HepG2 (cell line): Measurements from ENCODE around the gene GAL3ST3. TPM values are rescaled to one million over a fixed set of nuclear protein-coding genes. Genes with fewer than 3 reads are reported as not detected.
A peak's percentile ranks its signal among the peaks of the same experiment; 100 is the strongest.

Source experiments
- KAT7 ChIP-seq: IDR thresholded peaks from 2 replicates; pipeline ENCODE4 v1.6.1; 2018; ENCODE audit warnings: borderline replicate concordance, missing compliant biosample characterization
- KDM5B ChIP-seq: sonication (generic); formaldehyde crosslinking; IDR thresholded peaks from 2 replicates; pipeline ENCODE4 v1.4.0; 2020; ENCODE audit warnings: missing genetic modification reagents, mild to moderate bottlenecking, borderline replicate concordance
- MED13 ChIP-seq: sonication (generic); formaldehyde crosslinking; IDR thresholded peaks from 2 replicates; pipeline ENCODE4 v1.5.0; 2020; ENCODE audit warnings: missing genetic modification reagents
- NCOA2 ChIP-seq: sonication (generic); formaldehyde crosslinking; IDR thresholded peaks from 2 replicates; pipeline ENCODE4 v1.8.0; 2022; ENCODE audit warnings: inconsistent platforms
- POLR2G ChIP-seq: fragments of 200-400 bp; formaldehyde crosslinking; IDR thresholded peaks from 2 replicates; pipeline ENCODE4 v1.6.1; 2018; ENCODE audit warnings: mild to moderate bottlenecking, low read depth, low read length, moderate library complexity
- RCOR2 ChIP-seq: IDR thresholded peaks from 2 replicates; pipeline ENCODE4 v1.6.1; 2016; ENCODE audit warnings: missing biosample characterization, missing genetic modification reagents
- SOX5 ChIP-seq: IDR thresholded peaks from 2 replicates; pipeline ENCODE4 v1.6.1; 2016; ENCODE audit warnings: borderline replicate concordance
- U2AF1 ChIP-seq: fragments of 200-400 bp; formaldehyde crosslinking; optimal IDR thresholded peaks from 2 replicates; pipeline ENCODE3; 2017; ENCODE audit warnings: mild to moderate bottlenecking, low read depth, low read length
- ZNF124 ChIP-seq: sonication (generic); formaldehyde crosslinking; IDR thresholded peaks from 2 replicates; pipeline ENCODE4 v1.4.0; 2020; ENCODE audit warnings: missing genetic modification reagents
- ZNF430 ChIP-seq: sonication (generic); formaldehyde crosslinking; IDR thresholded peaks from 2 replicates; pipeline ENCODE4 v1.9.0; 2021; ENCODE audit warnings: mild to moderate bottlenecking, missing genetic modification reagents
- ZNF496 ChIP-seq: sonication (generic); formaldehyde crosslinking; IDR thresholded peaks from 2 replicates; pipeline ENCODE4 v1.8.1; 2023; ENCODE audit warnings: mild to moderate bottlenecking, moderate library complexity, missing genetic modification reagents; ENCODE audit not compliant: insufficient replicate concordance
- ZNF543 ChIP-seq: sonication (generic); formaldehyde crosslinking; IDR thresholded peaks from 2 replicates; pipeline ENCODE4 v1.4.0; 2020; ENCODE audit warnings: mild to moderate bottlenecking, missing genetic modification reagents
- ZNF552 ChIP-seq: sonication (generic); formaldehyde crosslinking; IDR thresholded peaks from 2 replicates; pipeline ENCODE4 v1.9.0; 2022; ENCODE audit warnings: missing genetic modification reagents, mild to moderate bottlenecking, borderline replicate concordance
- ZNF615 ChIP-seq: sonication (generic); formaldehyde crosslinking; IDR thresholded peaks from 2 replicates; pipeline ENCODE4 v1.5.0; 2020; ENCODE audit warnings: mild to moderate bottlenecking, missing genetic modification reagents, borderline replicate concordance
- ZNF792 ChIP-seq: IDR thresholded peaks from 2 replicates; pipeline ENCODE4 v1.6.1; 2016
- polyA plus RNA-seq, 8 experiments: library from polyadenylated mRNA; depleted of rRNA in 3 of 8; stranded (reverse) in 7 of 8; unstranded in 1 of 8; fragments of >200 nt; fragmentation: Illumina TruSeq in 4 of 8; extraction: Trizol in 4 of 8; gene quantifications; 2 replicates each; pipeline versions ENCODE4 v1.2.1 to v1.2.3, GENCODE V29; 2011 to 2016; ENCODE audit warnings: low read depth in 4 of 8, missing spikeins in 1 of 8, mixed read lengths in 1 of 8; ENCODE audit not compliant: insufficient read depth in 1 of 8
- total RNA-seq, 5 experiments: library from RNA; depleted of rRNA; stranded (reverse); fragments of >200 nt; fragmentation: Illumina TruSeq; extraction: Trizol; gene quantifications; 2 replicates each; pipeline ENCODE4 v1.2.3, GENCODE V29; 2016; ENCODE audit warnings: low read depth in 1 of 5
- TF ChIP-seq, protein P1 (sequence below): sonication (generic); formaldehyde crosslinking; IDR thresholded peaks from 2 replicates; pipeline ENCODE4 v1.4.0; 2020; ENCODE audit warnings: missing genetic modification reagents, mild to moderate bottlenecking, borderline replicate concordance
- TF ChIP-seq, protein P2 (sequence below), 2 experiments: sonication (generic) in 1 of 2; formaldehyde crosslinking in 1 of 2; IDR thresholded peaks; 2 replicates each; pipeline versions ENCODE4 v1.4.0 to v1.6.1; 2018 to 2020; ENCODE audit warnings: missing genetic modification reagents in 2 of 2, borderline replicate concordance in 1 of 2, low read depth in 1 of 2, mild to moderate bottlenecking in 1 of 2, missing biosample characterization in 1 of 2
- TF ChIP-seq, protein P3 (sequence below): sonication (generic); formaldehyde crosslinking; conservative IDR thresholded peaks from 2 replicates; pipeline ENCODE4 v1.8.1; 2023; ENCODE audit warnings: missing genetic modification reagents
- TF ChIP-seq, protein P4 (sequence below): sonication (generic); formaldehyde crosslinking; IDR thresholded peaks from 2 replicates; pipeline ENCODE4 v1.5.1; 2020; ENCODE audit warnings: mild to moderate bottlenecking, missing genetic modification reagents, moderate library complexity
- TF ChIP-seq, protein P5 (sequence below): sonication (generic); formaldehyde crosslinking; IDR thresholded peaks from 2 replicates; pipeline ENCODE4 v1.4.0; 2020; ENCODE audit warnings: missing genetic modification reagents
- TF ChIP-seq, protein P6 (sequence below): IDR thresholded peaks from 2 replicates; pipeline ENCODE4 v1.6.1; 2016

Gene GAL3ST3
- total and polyA plus RNA-seq, 2 of the 13 experiments (the other 11 are each of a cell fraction or from before 2014, with no cell fraction given), result not detected

DNA sequence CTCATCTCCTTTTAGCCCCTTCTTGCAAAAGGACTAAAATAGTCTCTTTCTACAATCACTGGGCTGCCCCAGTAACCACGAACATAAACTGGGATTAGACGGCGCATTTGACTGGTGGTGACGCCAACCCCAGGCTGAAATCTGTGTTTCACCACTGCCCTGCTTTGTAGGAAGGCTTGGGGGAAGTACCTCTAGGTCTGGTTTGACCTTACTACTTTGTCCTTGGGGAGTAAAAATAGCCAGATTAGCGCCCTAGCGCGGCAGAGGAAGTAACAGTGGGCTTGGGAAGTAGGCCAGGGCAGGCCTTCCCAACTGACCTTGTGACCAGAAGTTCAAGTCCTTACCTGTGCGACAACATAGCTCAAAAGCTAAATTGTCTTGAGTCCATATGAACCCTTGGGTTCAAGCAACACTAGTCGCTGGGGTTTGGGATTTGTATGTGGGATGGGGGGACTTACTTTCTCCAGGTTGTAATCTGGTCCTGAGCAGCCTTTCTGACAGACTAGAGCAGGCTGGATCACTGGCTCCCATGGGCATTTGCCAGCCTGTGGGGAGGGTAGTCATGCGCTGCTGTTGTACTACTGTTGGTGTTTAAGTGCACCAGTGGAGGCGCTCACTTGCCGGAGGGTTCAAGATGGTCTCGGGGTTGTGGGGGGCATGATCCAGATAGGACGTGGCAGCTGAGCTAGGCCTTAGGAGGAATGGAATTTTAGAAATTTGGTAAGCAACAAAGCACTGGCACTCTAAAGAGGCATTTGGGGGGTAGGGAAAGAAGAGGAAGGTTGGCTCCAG lies 20.2 kb upstream of the GAL3ST3 start (continued):
- TF ChIP-seq, protein P1, sequence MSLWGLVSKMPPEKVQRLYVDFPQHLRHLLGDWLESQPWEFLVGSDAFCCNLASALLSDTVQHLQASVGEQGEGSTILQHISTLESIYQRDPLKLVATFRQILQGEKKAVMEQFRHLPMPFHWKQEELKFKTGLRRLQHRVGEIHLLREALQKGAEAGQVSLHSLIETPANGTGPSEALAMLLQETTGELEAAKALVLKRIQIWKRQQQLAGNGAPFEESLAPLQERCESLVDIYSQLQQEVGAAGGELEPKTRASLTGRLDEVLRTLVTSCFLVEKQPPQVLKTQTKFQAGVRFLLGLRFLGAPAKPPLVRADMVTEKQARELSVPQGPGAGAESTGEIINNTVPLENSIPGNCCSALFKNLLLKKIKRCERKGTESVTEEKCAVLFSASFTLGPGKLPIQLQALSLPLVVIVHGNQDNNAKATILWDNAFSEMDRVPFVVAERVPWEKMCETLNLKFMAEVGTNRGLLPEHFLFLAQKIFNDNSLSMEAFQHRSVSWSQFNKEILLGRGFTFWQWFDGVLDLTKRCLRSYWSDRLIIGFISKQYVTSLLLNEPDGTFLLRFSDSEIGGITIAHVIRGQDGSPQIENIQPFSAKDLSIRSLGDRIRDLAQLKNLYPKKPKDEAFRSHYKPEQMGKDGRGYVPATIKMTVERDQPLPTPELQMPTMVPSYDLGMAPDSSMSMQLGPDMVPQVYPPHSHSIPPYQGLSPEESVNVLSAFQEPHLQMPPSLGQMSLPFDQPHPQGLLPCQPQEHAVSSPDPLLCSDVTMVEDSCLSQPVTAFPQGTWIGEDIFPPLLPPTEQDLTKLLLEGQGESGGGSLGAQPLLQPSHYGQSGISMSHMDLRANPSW (CRISPR knock-in tag), result no peak
- TF ChIP-seq SOX5 (CRISPR knock-in tag) (no peak), ZNF124 (no peak), ZNF615 (CRISPR knock-in tag) (no peak), NCOA2 (no peak), ZNF430 (CRISPR knock-in tag) (no peak), RCOR2 (no peak), KAT7 (CRISPR knock-in tag) (no peak), POLR2G (no peak; the same call in 1 of the 2 replicates), KDM5B (CRISPR knock-in tag) (peak; percentile 15; the same call in 1 of the 2 replicates), ZNF496 (no peak), ZNF792 (CRISPR knock-in tag) (no peak), ZNF552 (CRISPR knock-in tag) (no peak), ZNF543 (CRISPR knock-in tag) (no peak), U2AF1 (no peak), MED13 (CRISPR knock-in tag) (no peak)
- TF ChIP-seq, protein P2, sequence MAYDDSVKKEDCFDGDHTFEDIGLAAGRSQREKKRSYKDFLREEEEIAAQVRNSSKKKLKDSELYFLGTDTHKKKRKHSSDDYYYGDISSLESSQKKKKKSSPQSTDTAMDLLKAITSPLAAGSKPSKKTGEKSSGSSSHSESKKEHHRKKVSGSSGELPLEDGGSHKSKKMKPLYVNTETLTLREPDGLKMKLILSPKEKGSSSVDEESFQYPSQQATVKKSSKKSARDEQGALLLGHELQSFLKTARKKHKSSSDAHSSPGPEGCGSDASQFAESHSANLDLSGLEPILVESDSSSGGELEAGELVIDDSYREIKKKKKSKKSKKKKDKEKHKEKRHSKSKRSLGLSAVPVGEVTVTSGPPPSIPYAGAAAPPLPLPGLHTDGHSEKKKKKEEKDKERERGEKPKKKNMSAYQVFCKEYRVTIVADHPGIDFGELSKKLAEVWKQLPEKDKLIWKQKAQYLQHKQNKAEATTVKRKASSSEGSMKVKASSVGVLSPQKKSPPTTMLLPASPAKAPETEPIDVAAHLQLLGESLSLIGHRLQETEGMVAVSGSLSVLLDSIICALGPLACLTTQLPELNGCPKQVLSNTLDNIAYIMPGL (CRISPR knock-in tag; IDR thresholded peaks at IDR 0.05; ENCODE audit: borderline replicate concordance in 1 of 2, low read depth in 1 of 2), result no peak
- TF ChIP-seq, protein P3, sequence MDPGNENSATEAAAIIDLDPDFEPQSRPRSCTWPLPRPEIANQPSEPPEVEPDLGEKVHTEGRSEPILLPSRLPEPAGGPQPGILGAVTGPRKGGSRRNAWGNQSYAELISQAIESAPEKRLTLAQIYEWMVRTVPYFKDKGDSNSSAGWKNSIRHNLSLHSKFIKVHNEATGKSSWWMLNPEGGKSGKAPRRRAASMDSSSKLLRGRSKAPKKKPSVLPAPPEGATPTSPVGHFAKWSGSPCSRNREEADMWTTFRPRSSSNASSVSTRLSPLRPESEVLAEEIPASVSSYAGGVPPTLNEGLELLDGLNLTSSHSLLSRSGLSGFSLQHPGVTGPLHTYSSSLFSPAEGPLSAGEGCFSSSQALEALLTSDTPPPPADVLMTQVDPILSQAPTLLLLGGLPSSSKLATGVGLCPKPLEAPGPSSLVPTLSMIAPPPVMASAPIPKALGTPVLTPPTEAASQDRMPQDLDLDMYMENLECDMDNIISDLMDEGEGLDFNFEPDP (CRISPR knock-in tag), result 0 out of 2 replicates have a peak, but pooled peaks have one; percentile 19
- TF ChIP-seq, protein P4, sequence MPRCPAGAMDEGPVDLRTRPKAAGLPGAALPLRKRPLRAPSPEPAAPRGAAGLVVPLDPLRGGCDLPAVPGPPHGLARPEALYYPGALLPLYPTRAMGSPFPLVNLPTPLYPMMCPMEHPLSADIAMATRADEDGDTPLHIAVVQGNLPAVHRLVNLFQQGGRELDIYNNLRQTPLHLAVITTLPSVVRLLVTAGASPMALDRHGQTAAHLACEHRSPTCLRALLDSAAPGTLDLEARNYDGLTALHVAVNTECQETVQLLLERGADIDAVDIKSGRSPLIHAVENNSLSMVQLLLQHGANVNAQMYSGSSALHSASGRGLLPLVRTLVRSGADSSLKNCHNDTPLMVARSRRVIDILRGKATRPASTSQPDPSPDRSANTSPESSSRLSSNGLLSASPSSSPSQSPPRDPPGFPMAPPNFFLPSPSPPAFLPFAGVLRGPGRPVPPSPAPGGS (CRISPR knock-in tag), result no peak
- TF ChIP-seq, protein P5, sequence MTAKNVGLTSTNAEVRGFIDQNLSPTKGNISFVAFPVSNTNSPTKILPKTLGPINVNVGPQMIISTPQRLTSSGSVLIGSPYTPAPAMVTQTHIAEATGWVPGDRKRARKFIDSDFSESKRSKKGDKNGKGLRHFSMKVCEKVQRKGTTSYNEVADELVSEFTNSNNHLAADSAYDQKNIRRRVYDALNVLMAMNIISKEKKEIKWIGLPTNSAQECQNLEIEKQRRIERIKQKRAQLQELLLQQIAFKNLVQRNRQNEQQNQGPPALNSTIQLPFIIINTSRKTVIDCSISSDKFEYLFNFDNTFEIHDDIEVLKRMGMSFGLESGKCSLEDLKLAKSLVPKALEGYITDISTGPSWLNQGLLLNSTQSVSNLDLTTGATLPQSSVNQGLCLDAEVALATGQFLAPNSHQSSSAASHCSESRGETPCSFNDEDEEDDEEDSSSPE (CRISPR knock-in tag), result no peak
- TF ChIP-seq, protein P6, sequence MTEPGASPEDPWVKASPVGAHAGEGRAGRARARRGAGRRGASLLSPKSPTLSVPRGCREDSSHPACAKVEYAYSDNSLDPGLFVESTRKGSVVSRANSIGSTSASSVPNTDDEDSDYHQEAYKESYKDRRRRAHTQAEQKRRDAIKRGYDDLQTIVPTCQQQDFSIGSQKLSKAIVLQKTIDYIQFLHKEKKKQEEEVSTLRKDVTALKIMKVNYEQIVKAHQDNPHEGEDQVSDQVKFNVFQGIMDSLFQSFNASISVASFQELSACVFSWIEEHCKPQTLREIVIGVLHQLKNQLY, result no peak
